RWPE2 (cell line): Measurements from ENCODE around the gene OLA1.

Source experiments
- ATAC-seq: fragments of 200-7000 bp; cut with Tn5 transposase; 3 replicates; pipeline ENCODE4 v1.9.1; 2021; ENCODE audit warnings: low read depth
- DNase-seq: peaks from one replicate; pipeline ENCODE4 v3.0.0-alpha.2; 2020; ENCODE audit warnings: low spot score
- H3K27ac ChIP-seq: fragments of 450-650 bp; 2 replicates; pipeline ENCODE4 v1.5.1; 2017; ENCODE audit warnings: mild to moderate bottlenecking; ENCODE audit not compliant: poor library complexity, severe bottlenecking
- H3K27me3 ChIP-seq: fragments of 250-450 bp; sonication (Bioruptor Pico); 2 replicates; pipeline ENCODE4 v1.5.1; 2021; ENCODE audit warnings: mild to moderate bottlenecking, moderate library complexity; ENCODE audit not compliant: insufficient read depth, poor library complexity, severe bottlenecking
- H3K36me3 ChIP-seq: fragments of 250-450 bp; sonication (Bioruptor Pico); 2 replicates; pipeline ENCODE4 v1.5.1; 2020; ENCODE audit warnings: low read depth, mild to moderate bottlenecking, moderate library complexity
- H3K4me1 ChIP-seq: fragments of 250-450 bp; sonication (Bioruptor Pico); 2 replicates; pipeline ENCODE4 v1.5.1; 2021; ENCODE audit warnings: mild to moderate bottlenecking, moderate library complexity; ENCODE audit not compliant: insufficient read depth, poor library complexity, severe bottlenecking
- H3K4me3 ChIP-seq: fragments of 250-450 bp; sonication (Bioruptor Pico); 2 replicates; pipeline ENCODE4 v1.5.1; 2021; ENCODE audit warnings: mild to moderate bottlenecking, moderate library complexity; ENCODE audit not compliant: severe bottlenecking
- H3K9me3 ChIP-seq: fragments of 250-450 bp; sonication (Bioruptor Pico); 2 replicates; pipeline ENCODE4 v1.5.1; 2021; ENCODE audit warnings: mild to moderate bottlenecking, moderate library complexity; ENCODE audit not compliant: severe bottlenecking
- CTCF ChIP-seq: fragments of 450-650 bp; IDR thresholded peaks from one replicate; pipeline ENCODE4 v1.5.1; 2017; ENCODE audit warnings: mild to moderate bottlenecking, moderate library complexity; ENCODE audit not compliant: poor library complexity, severe bottlenecking

The OLA1 gene

GRCh38 chr2:174053355-174054151, 194.8 kb downstream of the OLA1 start:
- DNase-seq (no peak), ATAC-seq (no peak; the same call in 2 of the 3 replicates)
- H3K4me3 ChIP-seq: no peak overlapping the region
- H3K36me3 ChIP-seq: no peaks in the 10 kb centered on the region
- H3K27me3 ChIP-seq: no peaks in the 10 kb centered on the region
- no peak for TF ChIP-seq CTCF
- H3K4me1 ChIP-seq: peaks cover 7% of the 10 kb centered on the region
- no peaks in the 10 kb centered on the region for H3K9me3 ChIP-seq
- no peak overlapping the region for H3K27ac ChIP-seq

DNA sequence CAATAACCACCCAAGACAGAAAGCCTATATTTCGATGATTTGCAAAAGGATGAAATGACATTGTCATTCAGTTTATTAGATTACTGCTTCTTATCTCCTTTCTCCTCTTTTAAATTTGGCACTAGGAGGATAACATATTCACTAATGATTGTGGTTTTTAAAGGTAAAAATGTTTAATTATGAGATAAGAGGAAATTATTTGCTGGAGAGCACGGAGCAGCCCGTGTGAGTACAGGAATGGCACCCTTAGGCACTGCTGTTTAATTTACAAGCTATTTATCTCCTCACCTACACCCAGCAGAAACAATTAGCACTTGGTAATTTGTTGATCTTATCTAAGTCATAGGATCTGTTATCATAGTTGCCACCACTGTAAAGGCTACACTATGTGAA, 195.8 kb downstream of the OLA1 start:
- DNase-seq (no peak), ATAC-seq (no peak)
- H3K4me1 ChIP-seq: peaks cover 7% of the 10 kb centered on the region
- H3K27ac ChIP-seq: no peak overlapping the region
- H3K9me3 ChIP-seq: no peaks in the 10 kb centered on the region
- H3K36me3 ChIP-seq: no peaks in the 10 kb centered on the region
- H3K27me3 ChIP-seq: no peaks in the 10 kb centered on the region
- H3K4me3 ChIP-seq: no peak overlapping the region
- no peak for TF ChIP-seq CTCF

- H3K27me3 ChIP-seq: no peaks in the 10 kb centered on the region
- no peak overlapping the region for H3K4me3 ChIP-seq
- no peaks in the 10 kb centered on the region for H3K9me3 ChIP-seq
- DNase-seq (no peak), ATAC-seq (peak; percentile 97)
- no peaks in the 10 kb centered on the region for H3K36me3 ChIP-seq
- peaks cover 7% of the 10 kb centered on the region for H3K4me1 ChIP-seq
- H3K27ac ChIP-seq: no peak overlapping the region
- no peak for TF ChIP-seq CTCF
Measured at GRCh38 chr2:174051741-174052583, 196.4 kb downstream of the OLA1 start.

- Histone ChIP-seq H3K4me1 (peaks cover 7% of the 10 kb centered on the region), H3K27me3 (no peaks in the 10 kb centered on the region), H3K27ac (no peak overlapping the region), H3K4me3 (no peak overlapping the region), H3K36me3 (no peaks in the 10 kb centered on the region), H3K9me3 (no peaks in the 10 kb centered on the region)
- TF ChIP-seq CTCF: no peak
- no peak for ATAC-seq
- no peak for DNase-seq
Measured at GRCh38 chr2:174051068-174051467, 197.3 kb downstream of the OLA1 start.

DNA sequence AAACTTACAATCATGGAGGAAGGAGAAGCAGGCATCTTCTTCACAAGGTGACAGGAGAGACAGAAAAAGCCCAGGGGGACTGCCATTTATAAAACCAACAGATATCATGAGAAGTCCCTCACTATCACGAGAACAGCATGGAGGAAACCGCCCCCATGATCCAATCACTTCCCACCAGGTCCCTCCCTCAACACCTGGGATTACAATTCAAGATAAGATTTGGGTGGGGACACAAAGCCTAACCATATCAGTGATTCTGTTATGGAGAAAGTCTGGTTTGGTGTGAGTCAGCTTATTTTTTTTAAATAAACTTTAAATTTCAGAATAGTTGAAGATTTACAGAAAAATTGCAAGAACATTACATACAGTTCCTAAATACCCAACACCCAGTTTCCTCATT, 198.4 kb downstream of the OLA1 start:
- Histone ChIP-seq H3K9me3 (no peaks in the 10 kb centered on the region), H3K27ac (no peak overlapping the region), H3K4me3 (no peak overlapping the region), H3K36me3 (no peaks in the 10 kb centered on the region), H3K4me1 (peaks cover 7% of the 10 kb centered on the region), H3K27me3 (no peaks in the 10 kb centered on the region)
- no peak for ATAC-seq
- DNase-seq: no peak
- no peak for TF ChIP-seq CTCF
